ENCODE measurements around the gene SNAP47.

DNA sequence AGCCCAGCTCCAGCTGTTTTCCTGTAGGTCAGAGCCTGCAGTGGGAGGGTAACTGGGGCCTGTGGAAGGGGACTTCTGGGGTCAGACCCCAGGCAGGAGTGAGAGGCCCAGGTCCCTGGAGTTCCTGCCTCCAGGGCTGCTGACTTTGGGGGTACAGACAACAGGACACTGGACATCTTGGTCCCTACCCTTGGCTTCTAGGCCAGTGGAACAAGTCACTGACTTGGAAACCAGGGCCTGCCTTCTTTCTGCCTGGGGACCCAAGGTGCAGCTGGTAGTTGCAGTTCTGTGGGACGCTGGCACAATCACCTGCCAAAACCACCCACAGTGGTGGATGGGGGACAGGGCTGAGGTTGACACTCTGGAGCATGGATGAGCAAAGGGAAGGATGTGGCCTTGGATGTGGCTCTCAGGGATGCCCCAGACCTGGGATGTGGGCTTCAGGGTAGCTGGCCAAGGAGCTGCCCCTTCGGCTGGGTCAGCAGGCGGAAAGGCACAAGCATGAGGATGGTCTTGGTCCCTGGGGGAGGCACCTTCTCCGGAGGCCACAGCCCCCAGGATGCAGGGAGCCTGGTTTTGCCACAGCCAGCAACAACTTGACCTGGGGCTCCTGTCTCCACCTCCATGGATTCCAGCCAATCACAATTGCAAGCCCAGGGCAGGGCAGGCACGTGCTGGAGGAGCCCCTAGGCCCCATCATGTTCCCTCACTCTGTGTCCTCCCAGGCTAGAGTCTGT is 5.9 kb upstream of the SNAP47 start:
- TF ChIP-seq POLR2A (IDR thresholded peaks at IDR 0.05): no peak
- TF ChIP-seq, protein P1, sequence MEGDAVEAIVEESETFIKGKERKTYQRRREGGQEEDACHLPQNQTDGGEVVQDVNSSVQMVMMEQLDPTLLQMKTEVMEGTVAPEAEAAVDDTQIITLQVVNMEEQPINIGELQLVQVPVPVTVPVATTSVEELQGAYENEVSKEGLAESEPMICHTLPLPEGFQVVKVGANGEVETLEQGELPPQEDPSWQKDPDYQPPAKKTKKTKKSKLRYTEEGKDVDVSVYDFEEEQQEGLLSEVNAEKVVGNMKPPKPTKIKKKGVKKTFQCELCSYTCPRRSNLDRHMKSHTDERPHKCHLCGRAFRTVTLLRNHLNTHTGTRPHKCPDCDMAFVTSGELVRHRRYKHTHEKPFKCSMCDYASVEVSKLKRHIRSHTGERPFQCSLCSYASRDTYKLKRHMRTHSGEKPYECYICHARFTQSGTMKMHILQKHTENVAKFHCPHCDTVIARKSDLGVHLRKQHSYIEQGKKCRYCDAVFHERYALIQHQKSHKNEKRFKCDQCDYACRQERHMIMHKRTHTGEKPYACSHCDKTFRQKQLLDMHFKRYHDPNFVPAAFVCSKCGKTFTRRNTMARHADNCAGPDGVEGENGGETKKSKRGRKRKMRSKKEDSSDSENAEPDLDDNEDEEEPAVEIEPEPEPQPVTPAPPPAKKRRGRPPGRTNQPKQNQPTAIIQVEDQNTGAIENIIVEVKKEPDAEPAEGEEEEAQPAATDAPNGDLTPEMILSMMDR (IDR thresholded peaks at IDR 0.05): no peak
